Lower leg skin (tissue), 4 donors: ENCODE data around the gene CD300H. TPM values are rescaled to one million over a fixed set of nuclear protein-coding genes. Genes with fewer than 3 reads are reported as not detected.

Experiments
- DNase-seq, 2 donors: peaks; one replicate each; pipeline ENCODE4 v3.0.0-alpha.2; 2019; ENCODE audit warnings: low spot score in 2 of 2
- H3K4me3 ChIP-seq: fragments of 200-600 bp; sonication (generic); 2 replicates; pipeline ENCODE4 v1.5.1; 2017; ENCODE audit warnings: mild to moderate bottlenecking, low read depth; ENCODE audit not compliant: poor library complexity, severe bottlenecking
- POLR2A ChIP-seq, 2 donors: fragments of 450-650 bp; IDR thresholded peaks; one replicate each; pipeline ENCODE4 v1.6.1; 2016 to 2017; ENCODE audit warnings: antibody characterized with exemption in 2 of 2, mild to moderate bottlenecking in 1 of 2, moderate library complexity in 1 of 2
- WGBS, 2 donors: methylation state at CpG; one replicate each; pipeline ENCODE4 v1.1.5; 2018; 5-methylcytosine and 5-hydroxymethylcytosine counted together
- intact Hi-C: fragments of 100-400 bp; cut with DNase I; formaldehyde crosslinking; loops from one replicate; pipeline ENCODE4 v1.15.0; 2023; ENCODE audit warnings: low total_unique reads
- total RNA-seq, 4 donors: library from RNA; depleted of rRNA; stranded (reverse); fragments of >200 nt; gene quantifications; one replicate each; pipeline ENCODE4 v1.1.0, GENCODE V29; 2016
- TF ChIP-seq, protein P1 (sequence below), 3 donors: fragments of 450-650 bp; IDR thresholded peaks; one replicate each; pipeline ENCODE4 v1.5.1; 2016; ENCODE audit warnings: antibody characterized with exemption in 3 of 3, mild to moderate bottlenecking in 3 of 3, moderate library complexity in 2 of 3

CD300H gene
- total RNA-seq, 4 donors from 2014 or later: not detected

GRCh38 chr17:74530831-74531150 lies 36.5 kb downstream of the CD300H start:
- DNase-seq: peak in 1 of 2 donors; percentile 56
- intact Hi-C loops: no loop called here
- TF ChIP-seq POLR2A (IDR thresholded peaks at IDR 0.05): no peak
- TF ChIP-seq, protein P1, sequence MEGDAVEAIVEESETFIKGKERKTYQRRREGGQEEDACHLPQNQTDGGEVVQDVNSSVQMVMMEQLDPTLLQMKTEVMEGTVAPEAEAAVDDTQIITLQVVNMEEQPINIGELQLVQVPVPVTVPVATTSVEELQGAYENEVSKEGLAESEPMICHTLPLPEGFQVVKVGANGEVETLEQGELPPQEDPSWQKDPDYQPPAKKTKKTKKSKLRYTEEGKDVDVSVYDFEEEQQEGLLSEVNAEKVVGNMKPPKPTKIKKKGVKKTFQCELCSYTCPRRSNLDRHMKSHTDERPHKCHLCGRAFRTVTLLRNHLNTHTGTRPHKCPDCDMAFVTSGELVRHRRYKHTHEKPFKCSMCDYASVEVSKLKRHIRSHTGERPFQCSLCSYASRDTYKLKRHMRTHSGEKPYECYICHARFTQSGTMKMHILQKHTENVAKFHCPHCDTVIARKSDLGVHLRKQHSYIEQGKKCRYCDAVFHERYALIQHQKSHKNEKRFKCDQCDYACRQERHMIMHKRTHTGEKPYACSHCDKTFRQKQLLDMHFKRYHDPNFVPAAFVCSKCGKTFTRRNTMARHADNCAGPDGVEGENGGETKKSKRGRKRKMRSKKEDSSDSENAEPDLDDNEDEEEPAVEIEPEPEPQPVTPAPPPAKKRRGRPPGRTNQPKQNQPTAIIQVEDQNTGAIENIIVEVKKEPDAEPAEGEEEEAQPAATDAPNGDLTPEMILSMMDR (IDR thresholded peaks at IDR 0.05): no peak

DNA sequence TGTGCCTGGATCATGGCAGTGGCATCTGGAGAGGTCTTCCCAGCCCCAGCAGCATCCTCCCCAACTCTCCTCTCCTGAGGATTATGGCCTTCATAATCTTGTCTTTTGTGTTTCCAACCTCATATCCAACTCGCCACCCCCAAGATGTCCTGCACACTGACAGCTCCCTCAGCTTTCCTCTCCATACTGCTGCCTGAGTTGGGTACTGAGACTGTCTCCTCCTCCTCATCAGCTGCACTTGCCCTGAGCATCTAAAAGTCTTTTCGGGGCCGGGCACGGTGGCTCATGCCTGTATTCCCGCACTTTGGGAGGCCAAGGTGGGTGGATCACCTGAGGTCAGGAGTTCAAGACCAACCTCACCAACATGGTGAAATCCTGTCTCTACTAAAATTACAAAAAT lies 38.1 kb downstream of the CD300H start:
- TF ChIP-seq POLR2A (IDR thresholded peaks at IDR 0.05): no peak
- TF ChIP-seq, protein P1 (IDR thresholded peaks at IDR 0.05): no peak
- intact Hi-C loops: no loop called here
- peak in 1 of 2 donors; percentile 26 for DNase-seq
- no peak overlapping the region for H3K4me3 ChIP-seq
- 81 to 83% methylated on average over 5 of the region's 5 CpGs for WGBS, 2 donors

More at GRCh38 chr17:74530831-74531150, 36.5 kb downstream of the CD300H start:
- 72 to 78% methylated on average over 5 of the region's 5 CpGs for WGBS, 2 donors
- H3K4me3 ChIP-seq: no peak overlapping the region

GRCh38 chr17:74528491-74529199 lies 38.7 kb downstream of the CD300H start:
- peak in 1 of 2 donors; percentile 73 for DNase-seq
- intact Hi-C loops: no loop called here
- TF ChIP-seq, protein P1 (IDR thresholded peaks at IDR 0.05): no peak
- TF ChIP-seq POLR2A (IDR thresholded peaks at IDR 0.05): no peak
- 83% methylated on average over 8 of the region's 8 CpGs for WGBS, 2 donors
- H3K4me3 ChIP-seq: no peak overlapping the region

DNA sequence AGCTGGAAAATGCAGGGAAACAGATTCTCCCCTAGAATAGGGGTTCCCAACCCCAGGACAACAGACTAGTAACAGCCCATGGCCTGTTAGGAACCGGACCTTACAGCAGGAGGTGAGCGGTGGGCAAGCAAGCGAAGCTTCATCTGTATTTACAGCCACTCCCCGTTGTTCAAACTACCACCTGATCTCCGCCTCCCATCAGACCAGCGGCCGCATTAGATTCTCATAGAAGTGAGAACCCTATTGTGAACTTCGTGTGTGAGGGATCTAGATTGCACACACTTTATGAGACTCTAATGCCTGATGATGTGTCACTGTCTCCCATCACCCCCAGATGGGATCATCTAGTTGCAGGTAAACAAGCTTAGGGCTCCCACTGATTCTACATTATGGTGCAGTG lies 39.6 kb downstream of the CD300H start:
- DNase-seq: peak in 1 of 2 donors; percentile 62
- 86 to 88% methylated on average over 8 of the region's 8 CpGs for WGBS, 2 donors
- TF ChIP-seq POLR2A (IDR thresholded peaks at IDR 0.05): no peak
- TF ChIP-seq, protein P1 (IDR thresholded peaks at IDR 0.05): no peak
- H3K4me3 ChIP-seq: no peak overlapping the region
- intact Hi-C loops: no loop called here

- no peak for TF ChIP-seq POLR2A (IDR thresholded peaks at IDR 0.05)
- TF ChIP-seq, protein P1 (IDR thresholded peaks at IDR 0.05): no peak
- H3K4me3 ChIP-seq: no peak overlapping the region
- intact Hi-C loops: no loop called here
- 89 to 99% methylated on average over 5 of the region's 5 CpGs for WGBS, 2 donors
- no peak for DNase-seq
Observed at GRCh38 chr17:74527081-74527480, 40.2 kb downstream of the CD300H start.

- WGBS, 2 donors: 56 to 66% methylated on average over 3 of the region's 3 CpGs
- DNase-seq: no peak
- H3K4me3 ChIP-seq: no peak overlapping the region
- TF ChIP-seq POLR2A (IDR thresholded peaks at IDR 0.05): no peak
- TF ChIP-seq, protein P1 (IDR thresholded peaks at IDR 0.05): no peak
- intact Hi-C loops: no loop called here
Observed at GRCh38 chr17:74526681-74527080, 40.6 kb downstream of the CD300H start.
